ENCODE results near the gene DNAH14. TPM values are rescaled to one million over a fixed set of nuclear protein-coding genes. Genes with fewer than 3 reads are reported as not detected.

The DNAH14 gene
- total RNA-seq, 1 experiment from 2014 or later: 39.7 TPM

- WGBS (ENCODE audit: extremely low coverage, insufficient read length, low lambda C conversion rate): no CpG with 5 or more reads among the region's 4 CpGs
- Histone ChIP-seq H3K9me3 (ENCODE audit: control insufficient read depth, low read depth, low read length) (no peaks in the 10 kb centered on the region), H2BK20ac (ENCODE audit: low read depth, low read length, poor library complexity, severe bottlenecking) (no peak overlapping the region), H3K27ac (ENCODE audit: insufficient read length, low read depth, low read length) (no peak overlapping the region), H4K5ac (ENCODE audit: insufficient read length, low read depth, low read length) (no peak overlapping the region), H2BK5ac (ENCODE audit: insufficient read length, low read length) (no peak overlapping the region), H2BK120ac (ENCODE audit: low read depth, low read length, poor library complexity, severe bottlenecking) (no peak overlapping the region), H2AK5ac (ENCODE audit: insufficient read length, low read length) (no peak overlapping the region), H2BK12ac (ENCODE audit: insufficient read length, low read depth, low read length) (no peak overlapping the region), H3K14ac (ENCODE audit: insufficient read depth, low read length) (no peak overlapping the region), H4K91ac (ENCODE audit: insufficient read length, low read depth, low read length) (no peak overlapping the region), H4K20me1 (ENCODE audit: control insufficient read depth, insufficient read depth, insufficient read length) (no peaks in the 10 kb centered on the region), H3K79me1 (ENCODE audit: insufficient read depth, low read depth, low read length, poor library complexity, severe bottlenecking) (no peaks in the 10 kb centered on the region), H3K4ac (ENCODE audit: low read depth, low read length) (no peak overlapping the region), H3K56ac (ENCODE audit: insufficient read length, low read depth, low read length) (no peak overlapping the region), H3K79me2 (ENCODE audit: insufficient read depth, low read length) (no peaks in the 10 kb centered on the region), H2BK15ac (ENCODE audit: low read depth, low read length) (no peak overlapping the region), H3K4me2 (ENCODE audit: insufficient read depth, insufficient read length, low read length) (no peak overlapping the region), H3K23ac (ENCODE audit: insufficient read length, low read depth, low read length) (no peak overlapping the region), H3K23me2 (ENCODE audit: insufficient read length, low read depth, low read length, poor library complexity, severe bottlenecking) (no peaks in the 10 kb centered on the region), H3T11ph (ENCODE audit: low read length) (no peak overlapping the region), H3K9ac (ENCODE audit: extremely low read depth, insufficient read length, low read length) (no peak overlapping the region), H4K8ac (replicated peaks; ENCODE audit: insufficient read length, low read depth, low read length) (no peak overlapping the region), H2AFZ (ENCODE audit: low read length) (no peak overlapping the region), H3K4me1 (ENCODE audit: insufficient read depth, low read length) (no peaks in the 10 kb centered on the region), H3K18ac (ENCODE audit: insufficient read length, low read depth, low read length) (no peak overlapping the region), H3K27me3 (ENCODE audit: insufficient read depth, low read length) (no peaks in the 10 kb centered on the region)
- Mint-ChIP-seq H3K9me3 (peaks cover under 1% of the 10 kb centered on the region in 2 experiments; a peak in 3 of 5 replicates), H3K27ac (no peak overlapping the region), H3K4me1 (no peaks in the 10 kb centered on the region), H3K4me3 (no peak overlapping the region), H3K27me3 (ENCODE audit: low read depth) (no peaks in the 10 kb centered on the region; the same call in 1 of the 2 replicates), H3K36me3 (ENCODE audit: insufficient read depth in 1 of 3, low read depth in 3 of 3) (peaks cover 0 to under 1% (median under 1%) of the 10 kb centered on the region in 3 experiments; a peak in 1 of 7 replicates)
- DNase-seq: no peak
- TF ChIP-seq, protein P1, sequence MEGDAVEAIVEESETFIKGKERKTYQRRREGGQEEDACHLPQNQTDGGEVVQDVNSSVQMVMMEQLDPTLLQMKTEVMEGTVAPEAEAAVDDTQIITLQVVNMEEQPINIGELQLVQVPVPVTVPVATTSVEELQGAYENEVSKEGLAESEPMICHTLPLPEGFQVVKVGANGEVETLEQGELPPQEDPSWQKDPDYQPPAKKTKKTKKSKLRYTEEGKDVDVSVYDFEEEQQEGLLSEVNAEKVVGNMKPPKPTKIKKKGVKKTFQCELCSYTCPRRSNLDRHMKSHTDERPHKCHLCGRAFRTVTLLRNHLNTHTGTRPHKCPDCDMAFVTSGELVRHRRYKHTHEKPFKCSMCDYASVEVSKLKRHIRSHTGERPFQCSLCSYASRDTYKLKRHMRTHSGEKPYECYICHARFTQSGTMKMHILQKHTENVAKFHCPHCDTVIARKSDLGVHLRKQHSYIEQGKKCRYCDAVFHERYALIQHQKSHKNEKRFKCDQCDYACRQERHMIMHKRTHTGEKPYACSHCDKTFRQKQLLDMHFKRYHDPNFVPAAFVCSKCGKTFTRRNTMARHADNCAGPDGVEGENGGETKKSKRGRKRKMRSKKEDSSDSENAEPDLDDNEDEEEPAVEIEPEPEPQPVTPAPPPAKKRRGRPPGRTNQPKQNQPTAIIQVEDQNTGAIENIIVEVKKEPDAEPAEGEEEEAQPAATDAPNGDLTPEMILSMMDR (conservative IDR thresholded peaks at IDR 0.05): no peak
These were observed 10.0 kb upstream of the DNAH14 start for GRCh38 chr1:224919508-224919907.
